ENCODE measurements around the gene CPS1.
A peak's percentile ranks its signal among the peaks of the same experiment; 100 is the strongest.

The CPS1 gene

DNA sequence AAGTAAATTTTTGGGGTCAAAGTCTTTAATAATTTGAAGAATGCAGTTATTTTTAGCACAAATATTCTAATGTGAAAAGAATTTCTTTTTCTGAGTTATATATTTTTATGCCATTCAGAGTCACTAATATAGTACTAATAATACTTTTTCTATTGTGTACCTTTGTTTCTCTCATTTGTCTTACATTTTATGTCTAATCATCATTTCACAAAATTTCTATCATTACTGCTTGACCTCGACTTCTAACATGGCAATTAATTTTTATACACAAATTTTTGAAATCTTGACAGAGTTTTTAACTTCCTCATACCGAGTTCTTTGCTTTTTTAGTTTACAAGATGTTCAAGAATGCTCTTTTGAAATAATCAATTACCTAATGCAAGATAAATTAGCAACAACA is 8.4 kb upstream of the CPS1 start:
- no peak for DNase-seq

DNA sequence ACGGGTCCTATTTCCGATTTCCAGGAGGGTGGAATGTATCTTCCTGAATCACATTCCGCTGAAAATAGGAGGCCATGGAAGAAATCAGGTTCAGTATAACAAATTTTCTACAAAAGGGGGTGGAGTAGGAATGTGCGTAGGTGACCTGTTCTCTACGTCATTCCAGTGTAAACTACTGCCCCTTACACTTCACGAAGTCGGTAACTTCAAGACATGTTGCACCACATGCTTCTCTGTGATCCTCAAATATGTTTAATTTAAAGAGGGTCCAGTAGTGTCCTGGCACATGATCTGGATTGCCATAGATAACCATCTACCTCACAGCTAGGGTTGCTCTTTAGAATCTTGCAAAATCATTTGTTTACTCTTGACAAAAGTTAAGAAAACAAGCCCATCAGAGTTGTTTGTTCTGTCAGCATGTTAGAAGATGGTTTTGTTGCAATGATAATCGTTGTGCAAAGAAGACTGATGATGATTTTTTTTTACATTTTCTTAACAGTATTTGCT is 7.5 kb upstream of the CPS1 start:
- no peak for DNase-seq

GRCh38 chr2:210551001-210551400 is 5.4 kb upstream of the CPS1 start:
- DNase-seq = no peak

DNA sequence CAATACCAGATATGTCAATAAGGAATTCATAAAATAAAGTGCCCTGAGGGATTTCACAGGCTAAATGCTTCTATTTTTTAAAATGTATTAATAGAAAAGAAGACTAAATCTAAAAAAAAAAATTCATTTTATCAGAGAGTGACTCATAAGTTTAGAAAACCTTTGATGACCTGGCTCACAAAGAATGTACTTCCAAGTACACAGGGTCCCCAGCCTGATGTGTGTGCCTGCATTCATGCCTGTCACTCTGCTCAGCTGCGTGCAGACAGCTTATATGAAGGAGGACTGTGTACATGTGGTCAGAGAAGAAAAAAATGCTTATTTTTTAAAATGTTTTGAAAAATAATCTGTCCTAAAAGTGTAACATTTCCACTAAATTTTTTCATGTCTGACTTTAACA is 3.0 kb upstream of the CPS1 start:
- no peak for DNase-seq

DNA sequence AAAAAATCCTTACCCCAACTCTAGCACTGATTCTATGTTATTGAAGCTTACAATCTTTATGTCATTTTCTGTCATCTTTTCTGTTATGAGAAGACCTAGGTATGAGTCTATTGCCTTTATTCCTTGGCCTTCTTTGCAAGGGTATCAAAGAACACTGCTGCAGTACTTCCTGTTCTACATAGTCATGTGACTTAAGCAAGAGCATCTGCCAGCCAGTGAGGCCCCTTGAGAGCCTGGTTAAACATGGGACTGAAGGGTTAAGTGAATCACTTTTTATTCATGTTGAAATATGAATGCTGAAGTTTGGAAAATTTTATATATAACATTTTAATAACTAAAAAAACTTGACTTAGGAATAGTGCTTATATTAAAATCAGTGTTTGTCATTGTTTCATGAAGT is 844 bp upstream of the CPS1 start:
- no peak for DNase-seq

DNA sequence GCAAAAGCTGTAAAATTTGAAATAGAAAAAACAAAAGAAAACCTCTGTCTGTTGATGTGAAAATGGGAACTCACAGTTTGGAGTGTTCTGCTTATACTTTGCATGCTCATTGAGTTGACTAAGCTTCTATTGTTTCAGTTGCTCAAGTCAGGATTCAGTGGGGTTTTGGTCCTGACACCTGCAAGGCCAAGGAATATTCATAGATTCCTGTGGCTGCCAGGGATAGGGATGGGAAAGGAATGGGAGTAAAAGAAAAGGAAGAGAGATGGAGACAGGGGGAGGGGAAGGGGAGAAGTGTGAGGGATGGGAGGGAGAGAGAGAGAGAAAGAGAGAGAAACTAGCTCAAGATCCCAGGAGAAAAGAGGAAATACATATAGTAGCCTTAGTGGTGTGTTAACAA is 1.3 kb downstream of the CPS1 start:
- no peak for DNase-seq

GRCh38 chr2:210558708-210559107 is 2.3 kb downstream of the CPS1 start:
- no peak for DNase-seq

DNA sequence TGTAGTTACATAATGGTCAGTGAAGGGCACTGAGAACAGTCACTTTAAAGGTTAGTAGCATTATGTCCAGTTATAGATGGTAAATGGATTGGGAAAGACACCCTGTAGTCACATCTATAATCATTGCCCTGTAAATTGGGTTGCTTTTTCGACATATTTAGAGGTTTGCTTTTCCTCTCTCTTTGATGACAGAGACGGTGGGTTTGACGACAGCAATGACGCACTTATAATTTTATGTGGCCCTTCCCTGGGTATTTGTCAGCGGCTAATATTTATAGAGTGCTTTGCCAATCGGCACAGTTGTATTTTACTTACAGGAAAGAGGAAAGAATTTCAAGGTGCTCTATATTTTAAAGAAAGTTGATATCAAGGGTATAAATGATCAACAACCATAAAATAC is 2.8 kb downstream of the CPS1 start:
- no peak for DNase-seq

DNA sequence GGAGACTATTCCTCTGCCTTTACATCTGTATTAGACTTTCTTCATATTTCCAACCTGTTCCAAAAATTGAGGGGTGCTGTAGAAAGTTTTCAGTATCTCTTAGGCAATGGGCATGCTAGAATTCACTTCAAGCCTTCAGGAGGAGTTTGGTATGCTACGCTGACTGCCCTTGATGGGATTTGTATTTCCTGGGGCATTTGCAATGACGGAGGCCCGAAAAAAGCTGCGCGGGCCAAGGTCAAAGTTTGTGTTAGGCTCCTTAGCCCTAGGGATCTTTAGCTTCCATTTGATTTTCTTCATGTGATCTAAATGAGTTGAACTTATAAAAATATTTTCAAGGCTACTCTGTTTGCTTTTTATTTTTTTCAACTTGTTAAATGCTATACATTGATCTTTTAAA is 5.1 kb downstream of the CPS1 start:
- no peak for DNase-seq

GRCh38 chr2:210562091-210562490 is 5.7 kb downstream of the CPS1 start:
- DNase-seq = no peak

- no peak for DNase-seq
These were observed 6.2 kb downstream of the CPS1 start for GRCh38 chr2:210562502-210563080.

DNA sequence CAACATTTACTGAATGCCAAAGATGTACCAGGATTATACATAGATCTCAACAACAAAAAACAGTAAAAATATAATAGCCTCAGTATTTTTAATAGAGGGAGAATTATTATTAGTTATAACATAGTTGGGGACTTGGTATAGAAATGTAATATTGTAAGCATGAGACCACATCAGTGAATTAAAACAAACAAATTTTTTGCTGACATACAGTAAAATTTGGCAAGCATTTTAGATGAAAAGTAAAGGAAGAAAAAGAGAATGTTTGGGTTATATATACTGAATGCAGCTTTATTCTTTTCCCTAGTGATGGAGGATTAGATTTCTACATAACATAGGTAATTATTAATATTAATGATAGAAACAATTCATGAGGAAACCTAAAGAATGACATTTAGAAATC is 10.9 kb downstream of the CPS1 start:
- DNase-seq = no peak

DNA sequence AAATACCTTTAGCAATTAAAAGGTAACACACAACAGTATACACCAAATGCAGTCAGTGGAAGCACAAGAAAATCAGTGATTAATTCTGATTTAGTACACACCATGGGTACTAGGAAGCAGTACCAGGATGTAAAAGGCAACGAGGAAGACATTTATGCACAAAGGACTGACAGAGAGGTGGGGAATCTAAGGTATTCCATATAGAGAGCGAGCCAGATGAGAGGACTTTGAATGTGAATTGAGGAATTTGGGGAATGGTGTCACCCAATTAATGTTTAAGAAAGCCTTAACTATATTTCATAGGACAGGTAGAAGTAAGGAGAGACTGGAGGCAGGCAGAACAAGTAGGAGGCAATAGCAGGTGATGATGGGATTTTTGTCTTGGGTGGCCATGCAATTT is 11.7 kb downstream of the CPS1 start:
- DNase-seq = no peak

- peak in 1 of 5 donors; percentile 34 for DNase-seq
These were observed 21.1 kb downstream of the CPS1 start for GRCh38 chr2:210577263-210578071.

GRCh38 chr2:210584834-210585233 is 28.4 kb downstream of the CPS1 start:
- no peak for DNase-seq

GRCh38 chr2:210586381-210586780 is 30.0 kb downstream of the CPS1 start:
- DNase-seq = no peak

- DNase-seq = no peak
These were observed 35.3 kb downstream of the CPS1 start for GRCh38 chr2:210591663-210592062.

DNA sequence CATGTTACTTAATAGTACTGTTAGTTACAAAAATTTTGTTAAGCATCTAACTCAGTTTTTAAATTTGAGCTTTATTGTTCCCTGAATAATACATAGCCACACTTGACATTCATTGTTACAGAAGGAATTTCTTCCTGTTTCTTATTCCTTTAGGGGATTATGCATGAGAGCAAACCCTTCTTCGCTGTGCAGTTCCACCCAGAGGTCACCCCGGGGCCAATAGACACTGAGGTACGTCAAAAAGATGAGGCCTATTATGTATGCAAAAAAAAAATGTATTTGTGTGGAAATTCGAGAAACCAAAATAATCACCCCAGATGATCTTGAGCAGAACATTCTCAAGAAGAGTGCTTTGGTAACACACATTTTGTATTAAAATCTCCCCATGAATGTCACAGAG is 36.3 kb downstream of the CPS1 start:
- DNase-seq = no peak

GRCh38 chr2:210593166-210593565 is 36.8 kb downstream of the CPS1 start:
- no peak for DNase-seq

- DNase-seq = no peak
These were observed 41.8 kb downstream of the CPS1 start for GRCh38 chr2:210598219-210598618.

GRCh38 chr2:210599476-210599875 is 43.1 kb downstream of the CPS1 start:
- DNase-seq = no peak

- no peak for DNase-seq
These were observed 48.3 kb downstream of the CPS1 start for GRCh38 chr2:210604666-210605065.

DNA sequence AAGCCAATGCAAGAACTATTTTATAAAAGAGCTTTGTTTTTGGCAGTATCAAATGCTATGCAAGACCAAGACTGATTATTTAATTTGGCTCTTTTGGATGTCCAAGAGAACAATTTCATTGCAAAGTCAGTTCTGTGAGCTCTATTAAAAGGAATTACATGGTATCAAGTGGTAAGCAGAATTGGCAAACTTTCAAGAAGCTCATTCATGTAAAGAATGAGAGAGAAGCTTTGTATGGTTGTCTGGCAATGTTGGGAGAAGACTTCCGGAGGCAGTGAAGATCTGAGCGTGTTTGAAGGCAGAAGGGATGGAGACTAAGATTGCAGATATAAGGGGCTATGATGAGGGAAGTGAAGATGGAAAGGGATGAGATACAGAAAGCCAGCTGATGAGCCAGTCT is 49.6 kb downstream of the CPS1 start:
- DNase-seq = no peak

- no peak for DNase-seq
These were observed 55.1 kb downstream of the CPS1 start for GRCh38 chr2:210611466-210611865.

- no peak for DNase-seq
These were observed 59.7 kb downstream of the CPS1 start for GRCh38 chr2:210616074-210616473.

All from T-helper 1 cell (primary cell).